Keratinocyte (primary cell): ENCODE data around the gene TAGLN3. TPM values are rescaled to one million over a fixed set of nuclear protein-coding genes. Genes with fewer than 3 reads are reported as not detected.

Experiments used
- DNase-seq: peaks from one replicate; pipeline ENCODE4 v3.0.0-alpha.2; 2011; ENCODE audit warnings: low read depth, missing footprints, low spot score
- FAIRE-seq: peaks from 2 replicates; lab custom pipeline; 2011; peaks lifted over from hg19 to GRCh38; lab: Jason Lieb, UNC
- H2AFZ ChIP-seq: 2 replicates; pipeline ENCODE4 v1.6.0; 2012; ENCODE audit warnings: low read length, control low read depth, inconsistent platforms; ENCODE audit not compliant: control insufficient read depth
- H3K27ac ChIP-seq: 2 replicates; pipeline ENCODE4 v1.5.1; 2011; ENCODE audit warnings: low read length; ENCODE audit not compliant: control insufficient read depth, insufficient read depth
- H3K27me3 ChIP-seq: 3 replicates; pipeline ENCODE4 v1.6.0; 2011; ENCODE audit warnings: low read length; ENCODE audit not compliant: control insufficient read depth, insufficient read depth; ENCODE audit errors: extremely low read depth
- H3K36me3 ChIP-seq, 2 experiments: 2 replicates in 1 of 2; 3 replicates in 1 of 2; pipeline ENCODE4 v1.5.1; 2011; ENCODE audit warnings: low read length in 2 of 2, mild to moderate bottlenecking in 1 of 2; ENCODE audit not compliant: control insufficient read depth in 2 of 2, insufficient read depth in 2 of 2; ENCODE audit errors: extremely low read depth in 1 of 2
- H3K4me1 ChIP-seq: 3 replicates; pipeline ENCODE4 v1.5.1; 2011; ENCODE audit warnings: low read length; ENCODE audit not compliant: control insufficient read depth, insufficient read depth; ENCODE audit errors: extremely low read depth
- H3K4me2 ChIP-seq: 3 replicates; pipeline ENCODE4 v1.6.0; 2011; ENCODE audit warnings: low read depth, low read length; ENCODE audit not compliant: control insufficient read depth, insufficient read depth; ENCODE audit errors: extremely low read depth
- H3K4me3 ChIP-seq, 3 experiments: fragments of 200-600 bp in 1 of 3; sonication (generic) in 1 of 3; 2 replicates in 2 of 3; 3 replicates in 1 of 3; pipeline ENCODE4 v1.5.1; 2011 to 2016; ENCODE audit warnings: low read length in 3 of 3, mild to moderate bottlenecking in 3 of 3, control low read depth in 2 of 3, inconsistent platforms in 1 of 3, low read depth in 1 of 3, mixed read lengths in 1 of 3, mixed run types in 1 of 3, moderate library complexity in 1 of 3; ENCODE audit not compliant: control insufficient read depth in 2 of 3, insufficient read depth in 2 of 3; ENCODE audit errors: extremely low read depth in 1 of 3
- H3K79me2 ChIP-seq: 2 replicates; pipeline ENCODE4 v1.6.0; 2012; ENCODE audit warnings: low read length; ENCODE audit not compliant: control insufficient read depth, insufficient read depth
- H3K9ac ChIP-seq: 3 replicates; pipeline ENCODE4 v1.6.0; 2011; ENCODE audit warnings: low read length; ENCODE audit not compliant: control insufficient read depth, insufficient read depth; ENCODE audit errors: extremely low read depth
- H3K9me1 ChIP-seq: 3 replicates; pipeline ENCODE4 v1.6.0; 2011; ENCODE audit warnings: low read length; ENCODE audit not compliant: control insufficient read depth, insufficient read depth; ENCODE audit errors: extremely low read depth
- H3K9me3 ChIP-seq: 2 replicates; pipeline ENCODE4 v1.5.1; 2012; ENCODE audit warnings: low read depth, low read length; ENCODE audit not compliant: control insufficient read depth
- H4K20me1 ChIP-seq: 3 replicates; pipeline ENCODE4 v1.6.0; 2011; ENCODE audit warnings: low read length; ENCODE audit not compliant: control insufficient read depth, insufficient read depth; ENCODE audit errors: extremely low read depth
- CTCF ChIP-seq, 3 experiments: IDR thresholded peaks in 1 of 3; conservative IDR thresholded peaks in 1 of 3; optimal IDR thresholded peaks in 1 of 3; 2 replicates in 2 of 3; 3 replicates in 1 of 3; pipeline versions ENCODE3 to v1.5.1; 2011; ENCODE audit warnings: low read length in 3 of 3, mild to moderate bottlenecking in 3 of 3, moderate library complexity in 2 of 3, control low read depth in 1 of 3, inconsistent platforms in 1 of 3; ENCODE audit not compliant: insufficient read depth in 2 of 3; ENCODE audit errors: extremely low read depth in 1 of 3
- EZH2 ChIP-seq: IDR thresholded peaks from one replicate; pipeline ENCODE4 v1.6.1; 2012; ENCODE audit warnings: inconsistent platforms, mild to moderate bottlenecking, low read length, moderate library complexity
- dilution Hi-C: fragments of 300-500 bp; cut with MboI; formaldehyde crosslinking; loops from one replicate; pipeline ENCODE4 v1.7.0; 2020; ENCODE audit warnings: low sequenced_read_pairs; ENCODE audit not compliant: extremely low pct_ligation_motif_present
- polyA plus RNA-seq, 5 experiments: library from polyadenylated mRNA; depleted of rRNA in 3 of 5; stranded (reverse) in 3 of 5; stranded (forward) in 1 of 5; unstranded in 1 of 5; fragments of >200 nt; gene quantifications; 1 replicate in 1 of 5; 2 replicates in 3 of 5; 3 replicates in 1 of 5; pipeline versions ENCODE4 v1.2.1 to v1.2.3, GENCODE V29; 2011 to 2012; ENCODE audit warnings: missing spikeins in 2 of 5, low read depth in 1 of 5, low replicate concordance in 1 of 5

The TAGLN3 gene
- polyA plus RNA-seq, 1 donor (not counting 4 experiments of a cell fraction or from before 2014, with no cell fraction given): 8.9 TPM

GRCh38 chr3:112027142-112027541, 28.4 kb downstream of the TAGLN3 start:
- H3K9me1 ChIP-seq: no peaks in the 10 kb centered on the region
- H3K9me3 ChIP-seq: no peaks in the 10 kb centered on the region
- FAIRE-seq (no peak), DNase-seq (no peak)
- no peak overlapping the region for H3K27ac ChIP-seq
- H3K79me2 ChIP-seq: no peaks in the 10 kb centered on the region
- H3K4me3 ChIP-seq: no peak overlapping the region
- H3K27me3 ChIP-seq: no peaks in the 10 kb centered on the region
- H3K9ac ChIP-seq: no peak overlapping the region
- H2AFZ ChIP-seq: no peak overlapping the region
- H3K4me1 ChIP-seq: no peaks in the 10 kb centered on the region
- TF ChIP-seq EZH2: no peak
- TF ChIP-seq CTCF (optimal IDR thresholded peaks at IDR 0.05 in 1 of 3, IDR thresholded peaks at IDR 0.05 in 1 of 3, conservative IDR thresholded peaks at IDR 0.05 in 1 of 3; ENCODE audit: extremely low read depth in 1 of 3, insufficient read depth in 2 of 3, low read length in 3 of 3): no peak
- H3K4me2 ChIP-seq: no peak overlapping the region
- no peaks in the 10 kb centered on the region for H3K36me3 ChIP-seq
- dilution Hi-C loops: no loop called here
- H4K20me1 ChIP-seq: no peaks in the 10 kb centered on the region

GRCh38 chr3:112027826-112028225, 29.1 kb downstream of the TAGLN3 start:
- H3K4me1 ChIP-seq: no peaks in the 10 kb centered on the region
- no peak overlapping the region for H3K4me2 ChIP-seq
- no peak overlapping the region for H3K27ac ChIP-seq
- H3K27me3 ChIP-seq: no peaks in the 10 kb centered on the region
- no peaks in the 10 kb centered on the region for H3K9me3 ChIP-seq
- no peaks in the 10 kb centered on the region for H3K36me3 ChIP-seq
- H3K79me2 ChIP-seq: no peaks in the 10 kb centered on the region
- TF ChIP-seq EZH2 (no peak), CTCF (optimal IDR thresholded peaks at IDR 0.05 in 1 of 3, IDR thresholded peaks at IDR 0.05 in 1 of 3, conservative IDR thresholded peaks at IDR 0.05 in 1 of 3; ENCODE audit: extremely low read depth in 1 of 3, insufficient read depth in 2 of 3, low read length in 3 of 3) (no peak)
- H4K20me1 ChIP-seq: no peaks in the 10 kb centered on the region
- no peak overlapping the region for H3K9ac ChIP-seq
- dilution Hi-C loops: no loop called here
- H2AFZ ChIP-seq: no peak overlapping the region
- no peak overlapping the region for H3K4me3 ChIP-seq
- no peak for FAIRE-seq
- no peaks in the 10 kb centered on the region for H3K9me1 ChIP-seq
- no peak for DNase-seq
